Measurements from ENCODE around the gene KCTD19.

The KCTD19 gene

GRCh38 chr16:67284699-67285646 is 41.6 kb downstream of the KCTD19 start:
- FAIRE-seq (no peak), DNase-seq (ENCODE audit: extremely low spot score, insufficient read length, low read depth) (no peak)

DNA sequence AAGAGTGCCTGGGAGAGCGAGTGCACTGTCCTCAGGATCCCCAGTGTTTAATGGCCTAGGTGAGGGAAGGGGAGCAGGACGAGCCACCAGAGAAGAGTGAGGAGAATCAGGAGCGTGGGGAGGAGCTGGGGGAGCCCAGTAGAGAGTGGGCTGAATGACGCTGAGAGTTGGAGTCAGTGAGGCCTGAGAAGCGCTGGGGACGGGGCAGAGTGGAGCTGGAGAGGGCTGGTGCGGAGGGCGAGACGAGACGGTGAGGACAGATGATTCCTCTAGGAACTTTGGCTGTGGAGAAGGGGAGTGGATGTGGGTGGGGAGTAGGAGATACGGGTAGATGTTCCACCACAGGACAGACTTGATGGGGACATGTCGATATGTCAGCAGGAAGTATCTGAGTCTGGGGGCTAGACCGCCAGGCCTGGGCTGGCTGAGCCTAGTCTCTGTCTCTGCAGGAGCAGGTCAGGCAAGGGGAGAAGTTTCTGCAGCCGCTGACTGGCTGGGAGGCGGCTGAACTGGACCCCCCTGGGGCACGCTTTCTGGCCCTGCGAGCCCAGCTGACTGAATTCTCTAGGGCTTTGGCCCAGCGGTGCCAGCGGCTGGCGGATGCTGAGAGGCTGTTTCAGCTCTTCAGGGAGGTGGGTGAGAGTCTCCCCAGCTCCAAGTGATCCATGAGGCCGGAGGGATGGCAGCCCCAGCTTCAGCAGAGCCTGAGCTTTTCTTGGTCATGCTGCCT is 42.5 kb downstream of the KCTD19 start:
- FAIRE-seq, result no peak
- DNase-seq (ENCODE audit: extremely low spot score, insufficient read length, low read depth), result no peak

GRCh38 chr16:67283039-67283825 is 43.3 kb downstream of the KCTD19 start:
- DNase-seq (ENCODE audit: extremely low spot score, insufficient read length, low read depth), result no peak
- no peak for FAIRE-seq

GRCh38 chr16:67282447-67282805 is 44.1 kb downstream of the KCTD19 start:
- no peak for FAIRE-seq
- DNase-seq (ENCODE audit: extremely low spot score, insufficient read length, low read depth), result no peak

GRCh38 chr16:67281536-67282446 is 44.8 kb downstream of the KCTD19 start:
- DNase-seq (ENCODE audit: extremely low spot score, insufficient read length, low read depth) (no peak), FAIRE-seq (no peak)

- DNase-seq (ENCODE audit: extremely low spot score, insufficient read length, low read depth) (no peak), FAIRE-seq (no peak)
These were observed 46.2 kb downstream of the KCTD19 start for GRCh38 chr16:67280090-67281015.

- peak; percentile 51 for FAIRE-seq
These were observed 47.0 kb downstream of the KCTD19 start, which contains the start of gene PLEKHG4 for GRCh38 chr16:67279296-67280089. PLEKHG4 (plus strand) TSS chr16:67279532; CDS start chr16:67280045, 513 bp downstream.

GRCh38 chr16:67278773-67279295 is 47.7 kb downstream of the KCTD19 start:
- DNase-seq (ENCODE audit: extremely low spot score, insufficient read length, low read depth) (peak; percentile 58), FAIRE-seq (peak; percentile 21)

More at GRCh38 chr16:67279296-67280089, 47.0 kb downstream of the KCTD19 start, which contains the start of gene PLEKHG4:
- peak; percentile 92 for DNase-seq (ENCODE audit: extremely low spot score, insufficient read length, low read depth)

DNA sequence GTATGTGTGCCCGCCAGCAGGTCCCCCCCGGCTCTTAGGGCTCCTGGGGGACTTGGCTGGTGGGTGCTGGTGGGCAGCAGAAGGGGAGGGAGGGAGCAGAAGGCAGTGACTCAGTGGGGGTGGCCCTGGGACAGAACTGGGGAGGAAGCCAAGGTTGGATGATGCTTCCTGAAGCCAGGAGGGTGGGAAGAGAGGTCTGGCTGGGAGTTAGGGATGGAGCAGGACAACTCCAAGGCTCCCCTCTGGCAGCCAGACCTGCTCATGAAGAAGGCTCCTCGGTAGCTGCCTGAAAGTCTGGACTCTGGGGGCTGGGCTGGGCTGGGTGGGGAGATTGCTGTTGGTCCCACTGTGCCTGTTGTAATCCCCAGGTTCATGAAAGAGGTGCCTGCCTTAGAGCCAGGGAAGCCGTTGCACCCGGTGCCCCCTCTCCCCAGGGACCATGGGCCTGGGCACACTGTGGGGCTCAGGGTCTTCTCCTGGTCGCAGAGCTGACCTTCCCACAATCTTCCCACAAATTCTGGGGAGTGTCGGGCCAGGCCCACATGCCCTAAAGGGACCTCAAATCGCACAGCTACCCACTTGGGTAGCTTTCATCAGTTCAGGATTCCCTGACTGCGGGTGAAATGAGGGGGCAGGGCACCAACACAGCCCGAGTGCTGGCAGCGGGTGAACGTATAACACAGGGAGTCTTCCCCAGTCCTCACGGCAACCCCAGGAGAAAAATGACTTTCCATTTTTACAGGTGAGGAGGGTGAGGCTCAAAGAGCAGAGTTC is 48.4 kb downstream of the KCTD19 start:
- DNase-seq (ENCODE audit: extremely low spot score, insufficient read length, low read depth) (no peak), FAIRE-seq (no peak)

DNA sequence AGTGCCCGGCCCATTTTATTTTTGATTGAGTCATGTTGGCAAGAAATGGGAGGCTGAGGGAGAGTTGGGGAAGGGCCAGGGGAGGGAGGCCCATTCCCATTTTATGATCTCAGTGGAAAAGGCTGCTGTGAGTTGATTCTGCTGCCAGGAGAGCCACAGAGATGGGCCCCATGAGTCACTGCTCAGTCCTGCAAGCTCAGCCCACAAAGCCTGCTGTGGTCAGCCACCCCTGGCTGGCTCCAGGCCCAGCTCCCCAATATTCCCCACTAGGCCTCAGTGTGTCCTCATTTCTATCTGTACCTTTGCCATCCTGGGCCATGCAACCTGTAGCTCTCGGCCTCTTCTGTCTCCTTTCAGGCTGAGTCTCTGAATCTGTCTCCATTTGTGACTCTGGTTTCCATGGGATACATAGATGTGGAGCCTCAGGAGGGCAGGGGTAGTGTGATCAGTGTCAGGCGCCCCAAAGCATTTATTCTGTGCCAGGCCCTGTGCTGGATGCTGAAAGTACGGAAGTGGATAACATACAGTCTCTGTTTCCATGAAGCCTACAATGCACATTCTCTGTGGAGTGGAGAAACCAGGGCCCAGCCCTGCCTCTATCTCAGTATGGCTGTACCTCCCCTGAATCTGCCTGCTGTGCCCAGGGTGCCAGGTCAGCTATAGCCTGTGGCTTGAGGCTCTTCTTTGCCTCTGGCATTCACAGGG is 49.1 kb downstream of the KCTD19 start:
- no peak for DNase-seq (ENCODE audit: extremely low spot score, insufficient read length, low read depth)
- FAIRE-seq, result no peak

GRCh38 chr16:67275321-67275720 is 51.2 kb downstream of the KCTD19 start:
- FAIRE-seq (no peak), DNase-seq (ENCODE audit: extremely low spot score, insufficient read length, low read depth) (no peak)

DNA sequence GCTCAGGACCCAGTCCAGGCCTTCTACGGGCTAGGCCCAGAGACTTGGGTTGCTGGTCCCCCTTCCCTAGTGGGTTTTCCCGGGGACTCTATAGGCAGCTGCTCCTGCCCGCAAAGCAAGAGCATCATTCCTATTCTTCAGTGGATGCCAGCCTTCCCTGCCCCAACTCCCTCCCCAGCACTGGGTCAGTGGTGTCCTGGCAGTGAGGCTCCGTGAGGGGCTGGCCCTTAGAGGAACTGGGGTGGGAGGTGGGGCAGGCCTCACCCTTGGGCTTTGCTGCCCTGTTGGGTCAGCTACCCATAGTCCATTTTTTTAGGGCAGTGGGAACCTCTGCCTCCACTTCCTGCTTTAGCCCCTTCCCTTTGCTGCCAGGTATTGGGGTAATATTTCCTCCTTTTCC is 55.1 kb downstream of the KCTD19 start:
- no peak for FAIRE-seq
- DNase-seq (ENCODE audit: extremely low spot score, insufficient read length, low read depth), result no peak

GRCh38 chr16:67270931-67271338 is 55.6 kb downstream of the KCTD19 start:
- FAIRE-seq, result no peak
- DNase-seq (ENCODE audit: extremely low spot score, insufficient read length, low read depth), result no peak

DNA sequence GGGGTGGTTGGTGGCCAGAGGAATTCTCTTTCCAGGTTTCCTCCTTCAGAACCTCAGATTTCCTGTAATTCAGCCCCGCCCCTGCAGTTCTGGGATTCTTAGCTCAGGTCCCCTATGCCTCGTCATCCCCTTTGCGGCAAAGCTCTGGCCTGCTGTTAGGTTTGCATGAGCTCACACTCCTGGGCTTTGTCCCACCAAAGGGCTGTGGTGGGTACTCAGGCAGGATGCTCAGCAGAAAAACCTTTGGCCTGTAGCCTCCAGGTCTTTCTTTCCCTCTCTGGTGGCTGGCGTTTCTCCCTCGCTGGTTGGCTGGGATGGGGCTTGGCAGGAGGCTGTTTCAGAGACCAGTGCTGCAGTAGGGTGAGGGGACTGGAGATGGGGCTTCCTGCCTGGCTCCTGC is 56.8 kb downstream of the KCTD19 start:
- no peak for DNase-seq (ENCODE audit: extremely low spot score, insufficient read length, low read depth)
- no peak for FAIRE-seq

GRCh38 chr16:67268136-67268579 is 58.4 kb downstream of the KCTD19 start:
- no peak for FAIRE-seq
- no peak for DNase-seq (ENCODE audit: extremely low spot score, insufficient read length, low read depth)

- FAIRE-seq, result no peak
- DNase-seq (ENCODE audit: extremely low spot score, insufficient read length, low read depth), result no peak
These were observed 60.7 kb downstream of the KCTD19 start for GRCh38 chr16:67265834-67266233.
